Suprapubic skin (tissue), 4 donors: ENCODE measurements around the gene ENTREP3. TPM values are rescaled to one million over a fixed set of nuclear protein-coding genes. Genes with fewer than 3 reads are reported as not detected.

Experiments
- DNase-seq, 2 donors: peaks; one replicate each; pipeline ENCODE4 v3.0.0-alpha.2; 2019; ENCODE audit warnings: low spot score in 2 of 2
- H3K27ac ChIP-seq: fragments of 200-600 bp; sonication (generic); one replicate; pipeline ENCODE4 v1.5.1; 2019
- H3K27me3 ChIP-seq: fragments of 200-600 bp; sonication (generic); one replicate; pipeline ENCODE4 v1.5.1; 2019
- H3K36me3 ChIP-seq: fragments of 200-600 bp; sonication (generic); one replicate; pipeline ENCODE4 v1.5.1; 2019
- H3K4me1 ChIP-seq: fragments of 200-600 bp; sonication (generic); one replicate; pipeline ENCODE4 v1.5.1; 2019
- H3K4me3 ChIP-seq: fragments of 200-600 bp; sonication (generic); one replicate; pipeline ENCODE4 v1.5.1; 2019; ENCODE audit warnings: mild to moderate bottlenecking
- H3K9me3 ChIP-seq: fragments of 200-600 bp; sonication (generic); one replicate; pipeline ENCODE4 v1.5.1; 2019
- CTCF ChIP-seq, 2 donors: fragments of 200-600 bp in 1 of 2; fragments of 450-650 bp in 1 of 2; sonication (generic) in 1 of 2; IDR thresholded peaks; one replicate each; pipeline ENCODE4 v1.5.1; 2016 to 2019; ENCODE audit warnings: antibody characterized with exemption in 2 of 2, mild to moderate bottlenecking in 1 of 2, moderate library complexity in 1 of 2
- EP300 ChIP-seq: sonication (generic); formaldehyde crosslinking; IDR thresholded peaks from one replicate; pipeline ENCODE4 v1.6.1; 2017; ENCODE audit warnings: antibody characterized with exemption
- POLR2A ChIP-seq, 2 donors: fragments of 450-650 bp; IDR thresholded peaks; one replicate each; pipeline ENCODE4 v1.6.1; 2017; ENCODE audit warnings: antibody characterized with exemption in 2 of 2, mild to moderate bottlenecking in 2 of 2, moderate library complexity in 2 of 2
- POLR2AphosphoS5 ChIP-seq, 3 donors: sonication (generic); formaldehyde crosslinking; IDR thresholded peaks; one replicate each; pipeline ENCODE4 v1.6.1; 2017; ENCODE audit warnings: antibody characterized with exemption in 3 of 3
- WGBS: methylation state at CpG from one replicate; pipeline ENCODE4 v1.1.5; 2018; 5-methylcytosine and 5-hydroxymethylcytosine counted together
- total RNA-seq, 4 donors: library from RNA; depleted of rRNA; stranded (reverse); fragments of >200 nt; gene quantifications; one replicate each; pipeline ENCODE4 v1.1.0, GENCODE V29; 2016

Gene ENTREP3
- total RNA-seq, 4 donors from 2014 or later: 23.6 to 32.1 (median 25.7) TPM

- H3K27me3 ChIP-seq: no peaks in the 10 kb centered on the region
- peaks cover 50% of the 10 kb centered on the region for H3K4me1 ChIP-seq
- peak in 1 of 2 donors; percentile 71 for DNase-seq
- H3K36me3 ChIP-seq: peaks cover 13% of the 10 kb centered on the region
- H3K27ac ChIP-seq: no peak overlapping the region
- no peaks in the 10 kb centered on the region for H3K9me3 ChIP-seq
- WGBS: 7% methylated on average over 3 of the region's 12 CpGs
- TF ChIP-seq POLR2AphosphoS5 (IDR thresholded peaks at IDR 0.05) (no peak), POLR2A (IDR thresholded peaks at IDR 0.05) (no peak), CTCF (IDR thresholded peaks at IDR 0.05) (no peak), EP300 (no peak)
- peak overlapping the region; percentile 94 for H3K4me3 ChIP-seq
These were observed 1.0 kb downstream of the ENTREP3 start for GRCh38 chr1:155254228-155254713.

- DNase-seq: no peak
- whole genome bisulfite sequencing: 65% methylated on average over 5 of the region's 5 CpGs
- Histone ChIP-seq H3K4me3 (peak overlapping the region; percentile 94), H3K9me3 (no peaks in the 10 kb centered on the region), H3K27me3 (no peaks in the 10 kb centered on the region), H3K27ac (no peak overlapping the region), H3K4me1 (peaks cover 50% of the 10 kb centered on the region), H3K36me3 (peaks cover 13% of the 10 kb centered on the region)
- no peak for TF ChIP-seq POLR2AphosphoS5 (IDR thresholded peaks at IDR 0.05)
- TF ChIP-seq EP300: no peak
- TF ChIP-seq CTCF (IDR thresholded peaks at IDR 0.05): no peak
- TF ChIP-seq POLR2A (IDR thresholded peaks at IDR 0.05): no peak
These were observed 1.5 kb downstream of the ENTREP3 start for GRCh38 chr1:155253797-155254196.

- Histone ChIP-seq H3K4me1 (peaks cover 50% of the 10 kb centered on the region), H3K27me3 (no peaks in the 10 kb centered on the region), H3K27ac (no peak overlapping the region), H3K36me3 (peaks cover 9% of the 10 kb centered on the region), H3K9me3 (no peaks in the 10 kb centered on the region), H3K4me3 (no peak overlapping the region)
- TF ChIP-seq EP300: no peak
- no peak for TF ChIP-seq POLR2A (IDR thresholded peaks at IDR 0.05)
- no peak for TF ChIP-seq POLR2AphosphoS5 (IDR thresholded peaks at IDR 0.05)
- TF ChIP-seq CTCF (IDR thresholded peaks at IDR 0.05): no peak
- WGBS: 86% methylated on average over 5 of the region's 5 CpGs
- no peak for DNase-seq
These were observed 2.1 kb downstream of the ENTREP3 start for GRCh38 chr1:155253208-155253607.

- H3K27me3 ChIP-seq: no peaks in the 10 kb centered on the region
- H3K4me1 ChIP-seq: peaks cover 45% of the 10 kb centered on the region
- no peak overlapping the region for H3K27ac ChIP-seq
- no peak overlapping the region for H3K4me3 ChIP-seq
- WGBS: 84% methylated on average over 7 of the region's 7 CpGs
- no peak for DNase-seq
- no peaks in the 10 kb centered on the region for H3K9me3 ChIP-seq
- TF ChIP-seq POLR2AphosphoS5 (IDR thresholded peaks at IDR 0.05): no peak
- TF ChIP-seq POLR2A (IDR thresholded peaks at IDR 0.05): no peak
- no peak for TF ChIP-seq EP300
- no peak for TF ChIP-seq CTCF (IDR thresholded peaks at IDR 0.05)
- H3K36me3 ChIP-seq: peaks cover 12% of the 10 kb centered on the region
These were observed 3.7 kb downstream of the ENTREP3 start for GRCh38 chr1:155251566-155251965.

GRCh38 chr1:155250633-155251449 is 4.4 kb downstream of the ENTREP3 start:
- Histone ChIP-seq H3K4me3 (peak overlapping the region; percentile 42), H3K27ac (no peak overlapping the region), H3K36me3 (peaks cover 12% of the 10 kb centered on the region), H3K9me3 (no peaks in the 10 kb centered on the region), H3K27me3 (no peaks in the 10 kb centered on the region), H3K4me1 (peaks cover 38% of the 10 kb centered on the region)
- peak; percentile 94 to 95 for DNase-seq
- TF ChIP-seq POLR2A (IDR thresholded peaks at IDR 0.05): no peak
- TF ChIP-seq CTCF (IDR thresholded peaks at IDR 0.05): peak; percentile 99 to 100
- WGBS: 30% methylated on average over 11 of the region's 23 CpGs
